ENCODE results near the gene SRXN1. TPM values are rescaled to one million over a fixed set of nuclear protein-coding genes. Genes with fewer than 3 reads are reported as not detected.

Gene SRXN1
- total and polyA plus RNA-seq, 2 donors (not counting 3 experiments of a cell fraction or from before 2014, with no cell fraction given) = 19.3 to 24.9 TPM

GRCh38 chr20:647479-648019 is 5.5 kb downstream of the SRXN1 start:
- POLR2A ChIA-PET = no interaction called here
- Histone ChIP-seq H3K27me3 (ENCODE audit: control insufficient read depth in 2 of 2, insufficient read depth in 2 of 2, low read length in 2 of 2) (no peaks in the 10 kb centered on the region), H3K4me1 (ENCODE audit: control insufficient read depth, extremely low read depth, insufficient read depth, low read length) (peaks cover 8% of the 10 kb centered on the region), H3K9ac (replicated peaks; ENCODE audit: extremely low read depth, insufficient read depth, low read length) (no peak overlapping the region), H3K27ac (ENCODE audit: insufficient read depth, low read depth, low read length) (no peak overlapping the region), H4K20me1 (replicated peaks; ENCODE audit: control insufficient read depth, extremely low read depth, insufficient read depth, low read length) (no peaks in the 10 kb centered on the region), H3K9me1 (replicated peaks; ENCODE audit: control insufficient read depth, extremely low read depth, insufficient read depth, low read length) (no peaks in the 10 kb centered on the region), H3K79me2 (ENCODE audit: control insufficient read depth, insufficient read depth, low read length) (peaks cover 22% of the 10 kb centered on the region), H3K36me3 (ENCODE audit: control insufficient read depth in 2 of 2, extremely low read depth in 1 of 2, insufficient read depth in 2 of 2, low read length in 2 of 2) (peaks cover 3 to 15% of the 10 kb centered on the region in 2 experiments), H3K4me2 (ENCODE audit: insufficient read depth, low read length) (no peak overlapping the region), H2AFZ (ENCODE audit: low read depth, low read length) (no peak overlapping the region), H3K9me3 (replicated peaks; ENCODE audit: control insufficient read depth, insufficient read depth, low read length) (no peaks in the 10 kb centered on the region), H3K4me3 (replicated peaks in 1 of 3; ENCODE audit: insufficient read depth in 1 of 3, low read depth in 1 of 3, low read length in 3 of 3) (no peak overlapping the region)
- TF ChIP-seq POLR2AphosphoS5 (IDR thresholded peaks at IDR 0.05; ENCODE audit: insufficient read depth, low read depth, low read length) (no peak), JUN (IDR thresholded peaks at IDR 0.05; ENCODE audit: borderline replicate concordance, insufficient read depth, insufficient read length, low read depth) (no peak), GATA2 (IDR thresholded peaks at IDR 0.05; ENCODE audit: insufficient read depth, insufficient read length, low read depth, low read length) (no peak), CTCF (IDR thresholded peaks at IDR 0.05; ENCODE audit: extremely low read depth in 1 of 2, insufficient read depth in 1 of 2, low read depth in 1 of 2, low read length in 2 of 2) (no peak), FOS (IDR thresholded peaks at IDR 0.05; ENCODE audit: borderline replicate concordance, insufficient read depth, low read length) (no peak), POLR2A (IDR thresholded peaks at IDR 0.05; ENCODE audit: low read depth, low read length) (no peak), MYC (IDR thresholded peaks at IDR 0.05; ENCODE audit: low read depth, low read length) (no peak), EZH2 (IDR thresholded peaks at IDR 0.05; ENCODE audit: borderline replicate concordance, low read depth, low read length, severe bottlenecking) (no peak), MAX (IDR thresholded peaks at IDR 0.05; ENCODE audit: insufficient read depth, insufficient read length) (no peak)
- CTCF ChIA-PET = interaction anchor here (2.2 to 6.3 kb wide), 4 partner anchors 10 to 86 kb away, joined by 8 to 298 read pairs (median 54); no protein-coding TSS in a partner anchor
- intact Hi-C loops (cut with micrococcal nuclease) = no loop called here
- no peak for DNase-seq (ENCODE audit: low read depth, low spot score)
- no TSS peak for BruUV-seq (replicated peaks)
- dilution Hi-C loops (cut with MboI; ENCODE audit: extremely low pct_ligation_motif_present, low sequenced_read_pairs) = no loop called here
- no peak for FAIRE-seq
